ENCODE results near the gene STPG1. TPM values are rescaled to one million over a fixed set of nuclear protein-coding genes. Genes with fewer than 3 reads are reported as not detected.

The STPG1 gene
- total and polyA plus RNA-seq, 2 donors from 2014 or later: 10.6 to 12.2 TPM

GRCh38 chr1:24360681-24361080 is 52.9 kb downstream of the STPG1 start:
- no peak overlapping the region for H3K9ac ChIP-seq (ENCODE audit: low read length in 3 of 3)
- H3K27me3 ChIP-seq (ENCODE audit: control insufficient read depth, insufficient read depth, low read length): no peaks in the 10 kb centered on the region
- intact Hi-C loops (cut with DNase I): no loop called here
- no peaks in the 10 kb centered on the region for H3K4me1 ChIP-seq (ENCODE audit: control insufficient read depth in 2 of 3, insufficient read depth in 2 of 3, low read depth in 1 of 3, low read length in 3 of 3)
- no peak for DNase-seq
- no peaks in the 10 kb centered on the region for H3K9me3 ChIP-seq (ENCODE audit: control insufficient read depth in 2 of 3, insufficient read depth in 1 of 3, low read length in 3 of 3)
- H3K36me3 ChIP-seq (ENCODE audit: control insufficient read depth in 2 of 3, insufficient read depth in 3 of 3, low read length in 3 of 3): peaks cover 0 to 2% (median 0%) of the 10 kb centered on the region in 3 donors
- no peak overlapping the region for H3K4me3 ChIP-seq (ENCODE audit: low read length in 3 of 3)
- no peak for TF ChIP-seq CTCF (IDR thresholded peaks at IDR 0.05; ENCODE audit: borderline replicate concordance, extremely low read depth, insufficient read depth)
- FAIRE-seq: no peak
- no peak overlapping the region for H3K27ac ChIP-seq (ENCODE audit: low read depth in 2 of 2, low read length in 2 of 2)

GRCh38 chr1:24357038-24357437 is 56.5 kb downstream of the STPG1 start:
- H3K4me1 ChIP-seq (ENCODE audit: control insufficient read depth in 2 of 3, insufficient read depth in 2 of 3, low read depth in 1 of 3, low read length in 3 of 3): no peaks in the 10 kb centered on the region
- DNase-seq (peak in 1 of 5 donors; percentile 43), FAIRE-seq (no peak)
- no peak for TF ChIP-seq CTCF (IDR thresholded peaks at IDR 0.05; ENCODE audit: borderline replicate concordance, extremely low read depth, insufficient read depth)
- no peaks in the 10 kb centered on the region for H3K27me3 ChIP-seq (ENCODE audit: control insufficient read depth, insufficient read depth, low read length)
- intact Hi-C loops (cut with DNase I): no loop called here
- peaks cover 0 to 2% (median 0%) of the 10 kb centered on the region in 3 donors for H3K36me3 ChIP-seq (ENCODE audit: control insufficient read depth in 2 of 3, insufficient read depth in 3 of 3, low read length in 3 of 3)
- H3K27ac ChIP-seq (ENCODE audit: low read depth in 2 of 2, low read length in 2 of 2): no peak overlapping the region
- no peaks in the 10 kb centered on the region for H3K9me3 ChIP-seq (ENCODE audit: control insufficient read depth in 2 of 3, insufficient read depth in 1 of 3, low read length in 3 of 3)
- H3K9ac ChIP-seq (ENCODE audit: low read length in 3 of 3): no peak overlapping the region
- no peak overlapping the region for H3K4me3 ChIP-seq (ENCODE audit: low read length in 3 of 3)

GRCh38 chr1:24355466-24355865 is 58.1 kb downstream of the STPG1 start:
- Histone ChIP-seq H3K4me1 (ENCODE audit: control insufficient read depth in 2 of 3, insufficient read depth in 2 of 3, low read depth in 1 of 3, low read length in 3 of 3) (no peaks in the 10 kb centered on the region), H3K4me3 (ENCODE audit: low read length in 3 of 3) (no peak overlapping the region), H3K9me3 (ENCODE audit: control insufficient read depth in 2 of 3, insufficient read depth in 1 of 3, low read length in 3 of 3) (no peaks in the 10 kb centered on the region), H3K27me3 (ENCODE audit: control insufficient read depth, insufficient read depth, low read length) (no peaks in the 10 kb centered on the region), H3K27ac (ENCODE audit: low read depth in 2 of 2, low read length in 2 of 2) (no peak overlapping the region), H3K9ac (ENCODE audit: low read length in 3 of 3) (no peak overlapping the region), H3K36me3 (ENCODE audit: control insufficient read depth in 2 of 3, insufficient read depth in 3 of 3, low read length in 3 of 3) (peaks cover 0 to 2% (median 0%) of the 10 kb centered on the region in 3 donors)
- TF ChIP-seq CTCF (IDR thresholded peaks at IDR 0.05; ENCODE audit: borderline replicate concordance, extremely low read depth, insufficient read depth): no peak
- no peak for FAIRE-seq
- intact Hi-C loops (cut with DNase I): no loop called here
- peak in 1 of 5 donors; percentile 51 for DNase-seq

- FAIRE-seq: no peak
- no peaks in the 10 kb centered on the region for H3K36me3 ChIP-seq (ENCODE audit: control insufficient read depth in 2 of 3, insufficient read depth in 3 of 3, low read length in 3 of 3)
Observed at GRCh38 chr1:24353292-24353891, 60.2 kb downstream of the STPG1 start.

More at GRCh38 chr1:24353292-24353891, 60.2 kb downstream of the STPG1 start:
- H3K27ac ChIP-seq (ENCODE audit: low read depth in 2 of 2, low read length in 2 of 2): no peak overlapping the region
- no peak overlapping the region for H3K9ac ChIP-seq (ENCODE audit: low read length in 3 of 3)
- intact Hi-C loops (cut with DNase I): no loop called here
- H3K4me1 ChIP-seq (ENCODE audit: control insufficient read depth in 2 of 3, insufficient read depth in 2 of 3, low read depth in 1 of 3, low read length in 3 of 3): no peaks in the 10 kb centered on the region
- TF ChIP-seq CTCF (IDR thresholded peaks at IDR 0.05; ENCODE audit: borderline replicate concordance, extremely low read depth, insufficient read depth): no peak
- no peak for DNase-seq
- H3K27me3 ChIP-seq (ENCODE audit: control insufficient read depth, insufficient read depth, low read length): no peaks in the 10 kb centered on the region
- H3K9me3 ChIP-seq (ENCODE audit: control insufficient read depth in 2 of 3, insufficient read depth in 1 of 3, low read length in 3 of 3): no peaks in the 10 kb centered on the region
- no peak overlapping the region for H3K4me3 ChIP-seq (ENCODE audit: low read length in 3 of 3)
